Iris pigment epithelial cell (primary cell): Measurements from ENCODE around the gene IL21.
A peak's percentile ranks its signal among the peaks of the same experiment; 100 is the strongest.
"Not testable (repeated sequence)": the region's sequence is repeated elsewhere in the genome, so short reads cannot be mapped to it uniquely, and the experiment has no call there.

ENCODE experiments used
- DNase-seq: peaks from one replicate; pipeline ENCODE4 v3.0.0-alpha.2; 2011; ENCODE audit warnings: low read depth

IL21 gene

DNA sequence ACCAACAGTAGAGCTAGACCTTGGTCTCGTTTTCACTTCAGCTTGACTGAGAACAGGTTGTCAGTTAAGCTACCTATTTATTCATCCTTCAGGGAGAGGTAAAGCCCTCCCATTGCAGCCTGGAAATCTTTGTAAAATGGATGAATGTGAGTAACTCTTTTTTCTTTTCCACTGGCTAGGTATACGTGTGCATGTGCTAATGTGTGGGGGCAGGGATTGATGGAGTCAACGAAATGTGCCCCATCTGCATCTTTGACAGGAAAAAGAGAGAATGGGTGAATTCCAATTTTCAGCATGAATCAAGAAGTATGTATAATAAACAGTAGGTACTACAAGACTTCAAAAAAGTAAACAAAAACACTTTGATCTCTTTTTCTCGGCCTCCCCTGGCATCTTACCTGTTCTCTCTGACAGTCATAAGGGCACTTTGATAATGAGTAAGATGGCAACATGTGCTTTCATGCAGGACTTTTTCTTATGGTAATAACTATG, at the start of gene IL21:
TSS of gene IL21 (minus strand) at position 51 of the 492 bp plus-strand sequence. CDS start 55 bp downstream, outside the sequence.
- DNase-seq = no peak

DNA sequence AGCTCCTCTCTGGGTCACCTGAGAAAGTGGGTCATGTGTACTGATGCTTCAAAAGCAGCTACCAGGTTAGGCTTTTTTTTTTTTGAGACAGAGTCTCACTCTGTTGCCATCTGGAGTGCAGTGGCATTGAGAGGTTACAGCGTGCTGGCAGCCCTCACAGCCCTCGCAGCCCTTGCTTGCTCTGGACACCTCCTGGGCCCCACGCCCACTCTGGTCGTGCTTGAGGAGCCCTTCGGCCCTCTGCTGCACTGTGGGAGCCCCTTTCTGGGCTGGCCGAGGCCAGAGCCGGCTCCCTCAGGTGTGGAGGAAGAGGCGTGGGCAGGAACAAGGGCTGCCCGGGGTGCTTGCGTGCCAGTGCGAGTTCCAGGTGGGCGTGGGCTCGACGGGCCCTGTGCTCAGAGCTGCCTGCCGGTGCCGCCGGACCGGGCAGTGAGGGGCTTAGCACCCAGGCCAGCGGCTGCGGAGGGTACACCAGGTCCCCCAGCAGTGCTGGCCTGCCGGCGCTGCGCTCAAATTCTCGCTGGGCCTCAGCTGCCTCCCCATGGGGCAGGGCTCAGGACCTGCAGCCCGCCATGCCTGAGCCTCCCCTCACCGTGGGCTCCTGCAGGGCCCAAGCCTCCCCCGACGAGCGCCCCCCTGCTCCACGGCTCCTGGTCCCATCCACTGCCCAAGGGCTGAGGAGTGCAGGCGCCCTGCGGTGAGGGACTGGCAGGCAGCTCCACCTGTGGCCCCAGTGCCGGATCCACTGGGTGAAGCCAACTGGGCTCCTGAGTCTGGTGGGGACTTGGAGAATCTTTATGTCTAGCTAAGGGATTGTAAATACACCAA, 49.3 kb upstream of the IL21 start:
- no peak for DNase-seq

DNA sequence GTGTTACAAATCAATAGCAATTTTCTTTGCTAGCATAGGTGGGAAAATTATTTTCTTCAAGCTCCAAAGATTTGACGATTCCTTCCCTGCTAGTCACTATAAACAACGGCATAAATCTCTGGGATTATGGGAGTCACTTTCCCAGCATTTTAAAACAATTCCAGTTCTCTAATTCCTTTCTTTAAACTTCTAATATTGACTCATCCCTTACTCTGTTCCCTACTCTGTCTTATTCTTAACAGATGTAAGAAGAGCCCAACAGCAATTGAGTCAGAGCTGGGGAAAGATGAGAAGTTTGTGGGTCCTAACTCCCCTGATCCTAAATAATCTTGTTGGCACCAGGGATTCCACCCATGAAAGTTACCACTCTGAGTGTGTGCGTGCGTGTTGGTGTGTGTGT, 47.4 kb upstream of the IL21 start:
- peak; percentile 77 for DNase-seq

DNA sequence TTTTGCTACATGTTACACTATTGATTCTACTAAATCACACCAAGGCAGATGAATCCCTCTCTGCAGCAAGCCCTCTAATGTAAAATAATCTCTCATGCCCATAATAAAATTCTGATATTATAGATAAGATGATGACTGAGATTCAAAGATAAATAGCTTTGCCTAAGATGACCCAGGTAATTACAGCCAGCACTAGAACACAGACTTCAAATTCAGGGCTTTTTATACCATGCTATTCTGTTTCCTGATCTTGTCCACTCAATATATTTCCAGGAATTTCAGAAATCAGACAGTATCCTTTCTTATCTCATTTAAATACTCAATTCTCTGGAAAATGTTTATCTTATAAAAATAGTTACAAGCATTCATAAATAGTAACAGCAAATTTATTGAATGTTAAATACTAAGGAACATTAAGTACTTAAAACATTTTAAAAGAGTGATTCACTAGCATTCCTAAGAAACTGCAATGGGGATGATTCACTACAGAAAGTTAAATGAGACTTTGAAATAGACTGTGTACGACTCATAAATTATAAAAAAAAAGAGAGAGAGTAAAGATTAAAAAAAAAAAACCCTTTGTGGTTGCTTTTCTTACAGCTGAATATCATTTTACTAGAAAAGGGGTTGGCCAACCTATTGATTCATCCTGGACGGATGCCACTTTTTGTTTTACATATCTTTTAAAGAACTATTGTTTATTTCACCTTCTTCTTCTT, 45.8 kb upstream of the IL21 start:
- peak; percentile 94 for DNase-seq

DNA sequence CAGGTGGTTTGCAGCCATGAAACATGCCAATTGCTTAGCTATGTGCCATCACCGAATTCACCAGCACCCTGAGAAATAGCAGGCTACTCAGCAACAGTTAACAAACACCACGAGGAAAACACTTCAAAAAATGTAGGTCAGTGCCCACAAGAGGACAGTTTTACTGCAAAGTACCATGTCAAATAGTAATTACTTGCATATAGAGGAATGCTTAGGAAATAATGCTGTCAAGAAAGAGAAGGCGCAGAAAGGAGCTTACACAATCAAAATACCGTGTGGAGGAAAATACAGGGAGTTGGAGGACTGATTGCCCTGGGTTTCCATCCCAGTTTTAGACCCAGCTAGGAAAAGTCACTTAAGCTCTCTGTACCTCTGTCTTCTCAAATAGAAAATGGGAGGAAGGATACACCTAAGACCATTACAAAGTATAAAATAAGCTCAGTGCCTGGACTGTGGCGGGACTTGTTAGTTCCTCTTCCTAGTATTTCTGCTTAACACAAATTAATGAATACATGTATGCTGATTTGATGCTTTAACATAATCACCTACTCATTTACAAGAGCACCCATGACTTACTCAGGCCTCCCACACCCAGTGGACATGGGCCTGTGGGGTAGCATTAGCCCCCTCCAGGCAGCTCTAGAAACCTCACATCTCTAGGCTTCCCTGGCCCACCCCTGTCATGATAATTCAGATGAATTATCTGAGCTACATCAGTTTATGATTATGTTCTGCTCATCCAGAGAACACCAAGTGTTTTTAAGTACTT, 44.5 kb upstream of the IL21 start:
- DNase-seq = peak; percentile 43

DNA sequence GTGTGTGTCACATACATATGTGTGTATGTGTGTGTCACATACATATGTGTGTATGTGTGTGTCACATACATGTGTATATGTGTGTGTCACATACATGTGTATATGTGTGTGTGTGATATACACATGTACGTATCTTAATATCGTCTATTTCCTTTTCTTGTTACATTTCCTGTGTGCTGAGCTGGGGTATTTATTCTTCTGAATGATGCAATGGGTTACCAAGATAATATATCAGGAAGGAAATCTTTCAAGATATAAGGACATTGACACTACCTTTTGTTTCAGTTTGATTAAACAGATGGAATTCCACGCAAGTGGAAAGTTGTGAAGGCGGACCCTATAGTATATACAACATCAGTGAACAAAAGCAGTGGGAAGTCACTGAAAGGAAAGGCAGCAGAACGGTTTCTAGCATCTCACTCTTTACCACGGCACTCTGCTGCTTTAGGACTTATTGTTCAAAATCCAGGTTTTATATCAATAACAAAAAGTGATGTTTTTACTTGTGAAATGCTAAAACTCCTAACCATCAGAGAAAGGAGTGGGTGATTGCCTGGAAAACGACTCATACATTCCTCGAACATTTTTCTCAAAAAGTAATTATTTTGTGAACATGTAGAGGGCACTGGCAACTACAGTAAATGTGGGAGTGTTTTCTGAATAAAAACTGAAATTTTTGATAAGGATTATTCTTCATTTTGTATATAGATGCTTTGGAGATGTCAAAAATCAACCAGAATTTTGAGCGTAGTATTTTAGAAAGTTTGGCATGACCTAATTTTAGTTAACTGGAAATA, 43.1 kb upstream of the IL21 start:
- peak; percentile 51 for DNase-seq

DNA sequence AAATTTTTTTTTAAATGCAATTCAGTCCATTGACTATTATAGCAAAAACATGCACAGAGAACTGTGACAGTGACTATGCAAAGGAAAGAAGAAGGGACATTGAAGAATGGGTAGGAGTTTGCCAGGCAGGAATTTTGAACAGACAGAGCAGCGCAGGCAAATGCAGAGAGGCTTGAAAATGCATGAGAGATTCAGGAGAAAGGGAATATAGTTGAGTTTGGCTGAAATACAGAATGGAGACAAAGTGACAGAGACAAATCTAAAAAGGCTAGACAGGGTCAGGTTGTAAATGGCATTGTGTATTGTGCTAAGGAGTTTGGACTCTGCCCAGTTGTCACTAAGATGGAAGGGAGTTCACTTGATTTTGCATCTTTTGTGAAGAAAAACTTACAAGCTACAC, 42.4 kb upstream of the IL21 start:
- DNase-seq = no peak

DNA sequence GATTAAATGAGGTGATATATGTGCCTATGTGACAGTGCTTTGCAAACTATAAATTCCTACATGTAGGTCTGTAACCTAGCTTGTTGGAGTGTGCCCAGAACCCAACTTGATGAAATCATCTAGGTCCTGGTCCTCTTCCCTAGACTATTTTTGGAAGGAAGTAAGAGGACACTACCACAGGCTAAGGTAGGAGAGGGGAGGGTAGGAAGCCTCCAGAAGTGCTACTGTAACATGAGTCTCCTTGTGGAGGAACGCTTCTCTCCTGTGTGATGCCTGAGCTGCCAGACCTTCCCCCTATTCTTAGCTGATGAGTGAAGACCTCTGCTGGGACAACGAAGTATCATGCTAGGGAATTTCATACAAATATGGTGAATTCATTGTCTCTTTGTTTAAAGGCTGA, 41.8 kb upstream of the IL21 start:
- no peak for DNase-seq

DNA sequence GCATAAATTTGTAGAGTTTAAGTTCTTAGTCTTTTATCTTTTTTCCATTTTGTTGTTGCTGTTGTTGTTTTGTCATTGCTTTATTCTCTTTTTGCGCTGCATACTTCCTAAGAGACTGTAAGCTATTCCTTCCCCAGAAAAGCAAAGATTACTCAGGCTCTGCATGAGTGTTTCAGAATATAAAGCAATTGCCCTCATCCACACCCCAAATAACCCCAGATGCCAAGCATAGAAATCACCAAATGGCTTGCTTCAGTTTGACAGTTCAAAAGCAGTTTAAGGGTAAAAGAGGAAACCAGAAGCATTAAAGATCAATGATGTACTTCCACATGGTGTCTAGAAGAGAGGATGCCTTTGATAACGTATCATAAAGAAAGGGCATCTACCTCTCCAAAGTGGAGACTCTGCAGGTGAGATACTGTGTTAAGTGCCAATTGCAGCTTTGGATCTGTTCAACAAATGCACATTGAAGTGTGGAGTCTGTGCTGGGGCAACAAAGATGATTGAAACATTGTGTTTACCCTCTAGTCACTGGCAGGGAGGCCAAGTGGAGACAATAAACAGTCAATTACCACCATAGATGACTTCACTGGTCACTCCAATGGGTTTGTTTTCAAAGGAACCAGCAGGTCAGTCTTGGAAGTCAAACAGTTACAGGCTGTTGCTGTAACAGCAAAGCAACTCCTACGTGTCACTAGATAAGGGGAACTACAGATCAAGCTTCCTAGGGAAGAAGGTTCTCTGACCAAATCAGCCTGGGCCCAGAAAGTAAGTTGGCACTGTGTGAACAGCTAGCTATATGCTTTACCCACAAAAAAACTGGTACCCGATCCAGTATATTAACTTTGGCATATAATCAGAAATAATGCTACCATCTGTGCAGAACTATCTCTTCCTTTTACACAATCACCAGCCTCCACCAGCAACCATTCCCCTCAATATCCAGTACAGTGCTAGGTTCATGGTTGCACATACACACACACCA, 40.6 kb upstream of the IL21 start:
- no peak for DNase-seq

DNA sequence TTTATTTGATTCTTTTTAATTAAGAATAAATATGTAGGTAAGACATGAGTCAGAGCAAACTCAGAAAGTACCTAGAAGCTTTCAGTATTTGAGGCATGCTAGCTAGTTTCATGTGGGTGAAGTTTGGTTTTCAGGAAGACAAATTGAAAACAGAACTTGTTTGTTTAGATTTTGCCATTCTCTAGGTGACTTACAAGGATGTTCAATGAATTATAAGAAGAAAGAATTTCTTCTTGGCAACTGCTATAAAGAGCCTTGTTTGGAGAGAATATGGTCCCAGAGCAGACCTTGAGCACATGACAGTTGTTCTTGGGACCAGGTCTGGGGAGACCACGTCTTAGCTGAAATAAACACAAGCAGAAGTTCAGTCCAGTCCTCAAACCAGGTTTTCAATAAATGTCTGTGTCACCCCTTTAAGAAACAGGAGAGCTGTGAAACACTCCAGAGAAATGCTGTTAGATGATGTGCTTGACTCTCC, 38.0 kb upstream of the IL21 start:
- DNase-seq = no peak

DNA sequence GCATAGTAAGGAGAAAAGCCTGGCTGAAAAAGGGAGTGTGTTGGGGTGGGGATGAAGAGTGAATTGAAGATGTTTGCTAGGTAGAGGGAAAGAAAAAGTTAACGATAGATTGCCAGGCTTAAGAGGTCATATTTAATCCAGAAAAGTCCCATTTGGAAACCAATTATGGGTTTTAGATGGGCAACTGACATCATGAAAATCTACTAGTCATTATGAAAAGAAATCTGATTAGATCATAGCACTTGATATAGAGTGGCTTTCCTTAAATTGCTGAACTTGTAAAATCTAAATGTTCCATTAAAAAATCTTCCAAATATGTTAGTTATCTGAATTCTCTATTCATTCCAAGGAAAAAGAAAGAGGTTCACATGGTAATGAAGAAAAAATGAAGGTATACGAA, 37.5 kb upstream of the IL21 start:
- no peak for DNase-seq

DNA sequence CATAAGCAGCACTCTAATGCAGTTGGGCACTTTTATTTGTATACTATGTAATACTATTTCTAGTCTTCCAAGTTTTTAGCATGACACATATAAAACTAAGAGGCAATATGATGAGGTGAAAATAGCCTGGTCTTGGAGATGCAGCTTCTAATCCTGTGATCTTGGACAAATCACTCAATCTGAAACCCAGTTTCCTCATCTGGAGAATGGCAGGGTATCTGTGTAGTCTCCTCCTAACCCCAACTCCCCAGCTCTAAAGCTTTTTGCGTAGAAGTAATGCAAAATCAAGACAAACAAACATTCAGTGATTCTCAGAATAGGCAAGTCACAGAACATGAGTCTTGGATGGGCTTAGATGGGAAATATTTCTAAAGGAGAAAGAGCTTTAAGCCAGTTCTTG, 36.7 kb upstream of the IL21 start:
- DNase-seq = no peak

DNA sequence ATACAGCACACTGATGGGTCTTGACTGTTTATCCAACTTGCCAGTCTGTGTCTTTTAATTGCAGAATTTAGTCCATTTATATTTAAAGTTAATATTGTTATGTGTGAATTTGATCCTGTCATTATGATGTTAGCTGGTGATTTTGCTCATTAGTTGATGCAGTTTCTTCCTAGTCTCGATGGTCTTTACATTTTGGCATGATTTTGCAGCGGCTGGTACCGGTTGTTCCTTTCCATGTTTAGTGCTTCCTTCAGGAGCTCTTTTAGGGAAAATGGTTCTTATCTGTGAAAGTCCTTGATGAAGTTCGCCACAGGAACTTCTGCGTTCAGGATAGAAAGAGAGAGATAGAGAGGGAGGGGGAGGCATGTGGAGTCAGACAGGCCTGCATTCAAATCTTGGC, 35.7 kb upstream of the IL21 start:
- DNase-seq = not testable (repeated sequence)

DNA sequence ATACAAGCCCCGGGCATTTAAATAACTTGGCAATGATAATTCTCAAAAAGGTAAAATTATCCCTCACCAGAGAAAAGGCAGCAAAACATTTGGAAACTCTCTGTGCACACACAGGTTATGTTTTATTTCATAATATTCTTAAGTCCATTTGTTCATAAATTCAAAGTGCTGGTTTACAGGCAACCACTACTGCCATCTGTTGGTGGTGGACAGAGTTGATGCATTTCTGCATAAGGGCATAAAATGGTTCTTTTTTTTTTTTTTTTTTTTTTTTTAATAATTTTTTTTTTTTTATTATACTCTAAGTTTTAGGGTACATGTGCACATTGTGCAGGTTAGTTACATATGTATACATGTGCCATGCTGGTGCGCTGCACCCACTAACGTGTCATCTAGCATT, 31.5 kb upstream of the IL21 start:
- peak; percentile 76 for DNase-seq

DNA sequence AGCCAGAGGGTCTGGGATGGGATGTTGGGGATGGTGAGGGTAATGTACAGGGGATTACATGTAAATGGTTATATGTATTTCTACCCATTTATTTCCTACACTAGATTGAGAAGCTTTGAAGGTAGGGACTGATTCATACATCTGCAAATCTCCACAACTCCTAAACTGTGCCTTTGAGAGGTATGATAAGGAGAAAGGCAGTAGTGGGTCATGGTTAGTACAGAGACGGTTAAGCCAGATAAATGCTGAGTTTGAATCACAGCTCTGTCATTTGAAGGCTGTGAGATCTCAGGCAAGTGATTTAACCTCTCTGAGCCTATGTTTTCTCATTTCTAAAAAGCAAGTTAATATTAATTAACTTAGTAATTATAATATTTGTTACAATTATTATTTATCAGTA, 29.3 kb upstream of the IL21 start:
- no peak for DNase-seq

DNA sequence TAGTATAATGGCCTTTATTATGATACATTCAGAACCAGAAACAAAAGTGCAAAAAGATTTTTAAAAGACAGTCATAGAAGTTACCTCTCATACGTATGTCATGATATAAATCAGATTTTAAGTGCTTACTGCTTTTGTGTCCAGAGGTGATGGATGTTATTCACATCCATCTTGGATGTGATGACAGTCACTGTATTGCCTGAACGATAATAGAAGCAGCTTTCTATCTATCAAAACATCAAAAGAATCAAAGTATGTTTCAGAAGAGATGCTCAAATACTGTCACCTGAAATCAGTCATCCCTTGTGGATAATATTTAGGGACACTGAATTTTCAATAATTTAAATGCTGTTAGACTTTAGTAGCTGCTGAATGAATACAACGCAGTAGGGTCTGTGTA, 26.8 kb upstream of the IL21 start:
- DNase-seq = no peak

DNA sequence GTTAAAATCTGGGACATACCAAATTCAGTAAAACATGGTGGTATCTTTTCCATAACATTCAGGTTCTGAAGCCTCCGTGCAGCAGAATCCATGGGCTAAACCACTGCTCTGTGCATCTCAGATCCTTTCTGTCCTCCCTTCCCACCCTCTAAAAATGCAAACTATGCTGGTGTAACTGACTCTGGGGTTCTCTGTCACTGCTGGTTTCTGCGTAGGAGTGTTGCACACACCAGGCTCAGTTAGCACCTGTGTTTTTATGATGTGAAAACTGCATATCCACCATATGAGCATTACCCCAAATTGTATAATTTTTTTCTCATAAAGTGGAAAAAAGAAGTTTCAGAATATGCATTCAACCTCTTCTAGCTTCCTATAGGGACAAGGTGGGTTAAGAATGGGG, 22.4 kb upstream of the IL21 start:
- DNase-seq = no peak

DNA sequence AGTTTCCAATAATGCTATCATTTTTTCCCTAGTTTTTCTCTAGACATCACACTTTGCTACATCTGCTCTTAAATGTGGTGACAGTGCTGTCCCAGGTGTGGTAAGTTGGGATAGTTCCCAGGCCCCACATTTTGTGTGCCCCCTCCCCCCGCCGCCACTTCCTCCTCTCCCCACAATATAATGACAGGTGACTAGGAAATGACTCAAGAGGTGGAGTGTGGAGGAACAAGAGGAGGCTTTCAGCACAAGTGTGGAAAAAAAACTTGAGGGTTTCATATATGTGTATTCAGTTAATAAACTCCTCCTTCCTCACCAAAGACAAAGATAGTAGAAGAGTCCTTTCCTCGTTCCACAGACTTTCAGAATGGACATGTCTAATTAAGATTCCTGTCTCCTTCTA, 18.3 kb upstream of the IL21 start:
- DNase-seq = no peak

DNA sequence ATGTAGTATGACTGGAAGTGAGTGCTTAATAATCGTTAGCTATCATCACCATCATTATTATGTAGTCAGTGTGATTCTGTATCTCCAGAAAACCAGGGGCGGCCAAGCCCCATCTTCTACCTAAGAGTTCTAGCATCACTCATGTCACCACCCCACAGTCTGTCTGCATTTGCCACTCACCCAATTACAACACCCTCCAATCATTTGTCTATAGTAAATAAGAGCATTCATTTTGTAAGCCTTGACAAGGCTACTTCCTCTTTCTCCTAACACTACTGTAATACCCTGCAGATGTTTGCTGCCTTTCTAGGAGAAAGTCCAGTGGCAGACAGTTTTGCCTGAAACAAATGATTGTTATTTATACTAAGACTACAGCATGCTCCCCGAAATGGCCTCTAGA, 15.8 kb upstream of the IL21 start:
- no peak for DNase-seq

DNA sequence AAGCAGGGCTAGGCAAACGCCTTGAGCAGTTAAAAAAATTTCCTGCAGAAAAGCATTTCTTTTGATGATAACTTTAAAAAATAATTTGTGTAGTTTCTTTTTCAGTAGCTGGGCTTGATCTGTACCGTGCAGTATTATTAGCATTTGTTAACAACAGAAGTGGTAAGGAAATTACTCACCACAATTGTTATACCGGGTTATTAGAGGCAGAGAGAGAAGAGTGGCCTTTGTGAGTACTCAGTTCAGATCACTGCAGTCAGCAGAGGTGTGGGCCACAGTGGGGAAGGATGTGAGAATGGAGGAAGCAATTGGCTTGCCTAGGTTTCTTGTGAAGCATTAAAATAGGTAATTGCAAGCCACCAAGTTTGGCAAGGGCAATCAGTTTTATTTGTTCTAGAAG, 14.3 kb upstream of the IL21 start:
- no peak for DNase-seq
